Astrocyte (in vitro differentiated cells and primary cell): ENCODE measurements around the gene TRAPPC12.

Experiments used
- EZH2 ChIP-seq: IDR thresholded peaks from 2 replicates; pipeline ENCODE4 v1.6.1; 2012; ENCODE audit warnings: mild to moderate bottlenecking, low read length, inconsistent platforms; ENCODE audit not compliant: insufficient read depth
- TF ChIP-seq, protein P1 (sequence below): IDR thresholded peaks from 2 replicates; pipeline ENCODE4 v1.5.1; 2011; ENCODE audit warnings: low read depth, mild to moderate bottlenecking, inconsistent platforms, low read length, moderate library complexity; ENCODE audit not compliant: insufficient read depth

DNA sequence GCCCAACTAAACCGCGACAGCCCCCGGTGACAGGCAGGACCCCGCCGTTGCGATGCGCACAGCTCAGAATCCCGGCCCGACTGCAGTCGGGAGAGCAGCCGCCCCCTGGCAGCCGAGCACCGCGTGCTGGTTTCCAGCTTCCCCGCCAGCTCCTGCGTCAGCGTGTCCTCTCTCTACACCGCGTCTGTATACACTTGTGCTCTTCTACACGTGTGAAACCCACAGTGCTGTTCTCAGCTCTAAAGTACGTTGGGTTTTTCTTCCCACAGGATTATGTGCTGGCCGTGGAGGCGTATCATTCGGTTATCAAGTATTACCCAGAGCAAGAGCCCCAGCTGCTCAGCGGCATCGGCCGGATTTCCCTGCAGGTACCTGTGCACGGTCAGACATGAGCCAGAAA is 85.8 kb downstream of the TRAPPC12 start:
- TF ChIP-seq, protein P1, sequence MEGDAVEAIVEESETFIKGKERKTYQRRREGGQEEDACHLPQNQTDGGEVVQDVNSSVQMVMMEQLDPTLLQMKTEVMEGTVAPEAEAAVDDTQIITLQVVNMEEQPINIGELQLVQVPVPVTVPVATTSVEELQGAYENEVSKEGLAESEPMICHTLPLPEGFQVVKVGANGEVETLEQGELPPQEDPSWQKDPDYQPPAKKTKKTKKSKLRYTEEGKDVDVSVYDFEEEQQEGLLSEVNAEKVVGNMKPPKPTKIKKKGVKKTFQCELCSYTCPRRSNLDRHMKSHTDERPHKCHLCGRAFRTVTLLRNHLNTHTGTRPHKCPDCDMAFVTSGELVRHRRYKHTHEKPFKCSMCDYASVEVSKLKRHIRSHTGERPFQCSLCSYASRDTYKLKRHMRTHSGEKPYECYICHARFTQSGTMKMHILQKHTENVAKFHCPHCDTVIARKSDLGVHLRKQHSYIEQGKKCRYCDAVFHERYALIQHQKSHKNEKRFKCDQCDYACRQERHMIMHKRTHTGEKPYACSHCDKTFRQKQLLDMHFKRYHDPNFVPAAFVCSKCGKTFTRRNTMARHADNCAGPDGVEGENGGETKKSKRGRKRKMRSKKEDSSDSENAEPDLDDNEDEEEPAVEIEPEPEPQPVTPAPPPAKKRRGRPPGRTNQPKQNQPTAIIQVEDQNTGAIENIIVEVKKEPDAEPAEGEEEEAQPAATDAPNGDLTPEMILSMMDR, result no peak
- TF ChIP-seq EZH2, result no peak
